Cardiac muscle cell (in vitro differentiated cells and primary cell): ENCODE results near the gene SLC6A3. TPM values are rescaled to one million over a fixed set of nuclear protein-coding genes. Genes with fewer than 3 reads are reported as not detected.
"Not testable (repeated sequence)": the region's sequence is repeated elsewhere in the genome, so short reads cannot be mapped to it uniquely, and the experiment has no call there.

ENCODE experiments used
- DNase-seq, 2 donors: peaks; one replicate each; pipeline versions ENCODE4 v3.0.0 to v3.0.0-alpha.2; 2010 to 2017; ENCODE audit warnings: low read depth in 1 of 2, low spot score in 1 of 2
- H3K27ac ChIP-seq: fragments of 200-600 bp; sonication (generic); 2 replicates; pipeline ENCODE4 v1.5.1; 2016
- H3K27me3 ChIP-seq: fragments of 200-600 bp; sonication (generic); 2 replicates; pipeline ENCODE4 v1.6.0; 2016; ENCODE audit warnings: control low read depth
- H3K36me3 ChIP-seq: fragments of 200-600 bp; sonication (generic); 2 replicates; pipeline ENCODE4 v1.5.1; 2016; ENCODE audit warnings: control low read depth
- H3K4me1 ChIP-seq: fragments of 200-600 bp; sonication (generic); 2 replicates; pipeline ENCODE4 v1.8.1; 2017; ENCODE audit warnings: low read depth, mild to moderate bottlenecking, mixed run types
- H3K4me3 ChIP-seq: fragments of 200-600 bp; sonication (generic); 2 replicates; pipeline ENCODE4 v1.5.1; 2016; ENCODE audit warnings: mild to moderate bottlenecking
- H3K9me3 ChIP-seq: fragments of 200-600 bp; sonication (generic); 2 replicates; pipeline ENCODE4 v1.5.1; 2017; ENCODE audit warnings: low read depth, mild to moderate bottlenecking, control low read depth
- CTCF ChIP-seq: IDR thresholded peaks from 2 replicates; pipeline ENCODE4 v1.5.1; 2012; ENCODE audit warnings: low read depth, mild to moderate bottlenecking, low read length
- polyA plus RNA-seq: library from polyadenylated mRNA; unstranded; fragments of >200 nt; fragmentation: Nextera tagmentation; extraction: Ambion mirVana; gene quantifications from 2 replicates; pipeline ENCODE4 v1.2.1, GENCODE V29; 2016
- total RNA-seq: library from RNA; depleted of rRNA; stranded (reverse); fragments of >200 nt; gene quantifications from 2 replicates; pipeline ENCODE4 v1.2.3, GENCODE V29; 2016

The SLC6A3 gene
- total and polyA plus RNA-seq, 2 experiments from 2014 or later, result not detected

DNA sequence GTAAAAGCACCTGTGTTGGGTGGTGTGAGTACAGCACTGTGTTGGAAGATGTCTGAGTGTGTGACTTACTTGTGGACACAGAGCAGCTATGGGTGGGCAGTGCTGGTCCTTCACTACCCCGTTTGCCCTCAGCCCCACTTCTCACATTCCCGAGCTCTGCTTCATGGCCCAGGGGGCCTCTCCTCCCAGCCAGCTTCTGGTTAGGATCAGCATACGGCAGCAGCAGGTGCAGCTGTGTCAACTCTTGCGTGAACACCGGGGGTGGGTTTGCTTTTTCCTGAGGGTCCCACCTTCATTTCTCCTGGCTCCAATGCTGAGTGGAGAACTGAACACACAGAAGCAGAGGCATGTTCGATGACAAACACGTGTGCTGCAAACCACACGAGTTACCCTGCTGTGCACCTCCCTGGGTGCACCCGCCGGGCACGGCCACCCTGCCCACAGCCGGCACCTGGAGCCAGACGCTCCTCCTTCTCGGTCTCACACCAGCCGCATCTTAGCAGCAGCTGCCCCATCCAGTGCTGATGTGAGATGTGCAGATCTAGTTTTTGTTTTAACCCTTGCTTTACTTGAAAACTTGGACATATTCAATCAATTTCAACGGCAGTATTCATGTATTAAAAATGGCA is 14.9 kb upstream of the SLC6A3 start:
- DNase-seq, result no peak
- no peak overlapping the region for H3K4me3 ChIP-seq
- no peaks in the 10 kb centered on the region for H3K9me3 ChIP-seq
- no peaks in the 10 kb centered on the region for H3K27me3 ChIP-seq
- no peak overlapping the region for H3K27ac ChIP-seq
- H3K4me1 ChIP-seq, result no peaks in the 10 kb centered on the region
- no peak for TF ChIP-seq CTCF
- peaks cover 8% of the 10 kb centered on the region for H3K36me3 ChIP-seq

DNA sequence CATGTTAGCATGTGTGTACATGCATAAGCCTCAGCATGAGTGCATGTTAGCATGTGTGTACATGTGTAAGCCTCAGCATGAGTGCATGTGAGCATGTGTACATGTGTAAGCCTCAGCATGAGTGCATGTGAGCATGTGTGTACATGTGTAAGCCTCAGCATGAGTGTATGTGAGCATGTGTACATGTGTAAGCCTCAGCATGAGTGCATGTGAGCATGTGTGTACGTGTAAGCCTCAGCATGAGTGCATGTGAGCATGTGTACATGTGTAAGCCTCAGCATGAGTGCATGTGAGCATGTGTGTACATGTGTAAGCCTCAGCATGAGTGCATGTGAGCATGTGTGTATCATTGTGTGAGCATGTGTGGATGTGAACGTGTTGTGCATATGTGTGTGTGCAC is 14.2 kb upstream of the SLC6A3 start:
- H3K4me3 ChIP-seq, H3K9me3 ChIP-seq, H3K4me1 ChIP-seq, H3K27me3 ChIP-seq, H3K27ac ChIP-seq, DNase-seq, H3K36me3 ChIP-seq: not testable (repeated sequence)

- H3K36me3 ChIP-seq, H3K9me3 ChIP-seq, H3K4me1 ChIP-seq, DNase-seq, H3K27ac ChIP-seq, H3K4me3 ChIP-seq, H3K27me3 ChIP-seq: not testable (repeated sequence)
Measured at GRCh38 chr5:1456110-1456881, 11.1 kb upstream of the SLC6A3 start.

GRCh38 chr5:1453613-1454012 is 8.4 kb upstream of the SLC6A3 start:
- Histone ChIP-seq H3K4me3 (no peak overlapping the region), H3K27ac (no peak overlapping the region), H3K27me3 (peaks cover 34% of the 10 kb centered on the region), H3K36me3 (no peaks in the 10 kb centered on the region), H3K9me3 (no peaks in the 10 kb centered on the region), H3K4me1 (no peaks in the 10 kb centered on the region)
- TF ChIP-seq CTCF, result no peak
- no peak for DNase-seq

- no peaks in the 10 kb centered on the region for H3K9me3 ChIP-seq
- no peaks in the 10 kb centered on the region for H3K36me3 ChIP-seq
- no peaks in the 10 kb centered on the region for H3K4me1 ChIP-seq
- TF ChIP-seq CTCF, result no peak
- DNase-seq, result no peak
- peaks cover 79% of the 10 kb centered on the region for H3K27me3 ChIP-seq
- H3K27ac ChIP-seq, result no peak overlapping the region
- H3K4me3 ChIP-seq, result no peak overlapping the region
Measured at GRCh38 chr5:1449081-1449630, 3.9 kb upstream of the SLC6A3 start.

DNA sequence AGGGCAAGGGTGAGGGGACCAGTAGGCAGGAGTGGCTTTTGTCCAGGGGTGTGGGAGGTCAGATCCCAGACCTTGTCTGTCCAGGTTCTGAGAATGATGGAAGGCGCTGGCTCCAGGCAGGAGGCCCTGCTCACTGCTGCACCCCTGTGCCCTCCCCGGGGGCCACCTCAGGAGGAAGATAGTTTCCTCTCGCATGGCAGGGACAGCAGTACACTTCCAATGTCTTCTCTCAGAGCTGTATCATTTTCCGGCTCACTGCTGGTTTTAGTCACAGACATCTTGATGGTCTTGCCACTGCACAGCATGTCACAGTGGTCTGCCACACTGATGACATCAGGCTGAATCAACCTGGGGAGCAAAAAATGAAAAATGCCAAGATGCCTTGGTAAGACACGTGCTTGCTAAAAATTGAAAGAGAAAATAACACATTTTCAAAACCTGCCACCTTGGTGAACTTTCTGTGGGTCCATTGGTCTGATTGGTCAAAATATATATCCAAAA is 3.3 kb upstream of the SLC6A3 start:
- peaks cover 85% of the 10 kb centered on the region for H3K27me3 ChIP-seq
- no peaks in the 10 kb centered on the region for H3K36me3 ChIP-seq
- no peak overlapping the region for H3K27ac ChIP-seq
- H3K4me3 ChIP-seq, result no peak overlapping the region
- TF ChIP-seq CTCF, result no peak
- no peaks in the 10 kb centered on the region for H3K4me1 ChIP-seq
- no peaks in the 10 kb centered on the region for H3K9me3 ChIP-seq
- DNase-seq, result no peak
